ENCODE results near the gene DNER. TPM values are rescaled to one million over a fixed set of nuclear protein-coding genes. Genes with fewer than 3 reads are reported as not detected.

Gene DNER
- total and polyA plus RNA-seq, 2 of the 4 experiments (the other 2 are of a cell fraction) = under 0.01 to 0.14 TPM

GRCh38 chr2:229553091-229553490, 161.3 kb downstream of the DNER start:
- H2AK5ac ChIP-seq (ENCODE audit: low read depth, low read length) = no peak overlapping the region
- no peak overlapping the region for H2AFZ ChIP-seq (replicated peaks; ENCODE audit: low read length, poor library complexity)
- H3K36me3 ChIP-seq (ENCODE audit: control insufficient read depth, insufficient read depth, low read length) = no peaks in the 10 kb centered on the region
- CTCF ChIA-PET = no interaction called here
- H3K18ac ChIP-seq (ENCODE audit: low read depth, low read length) = no peak overlapping the region
- peaks cover 6% of the 10 kb centered on the region; the same call in 1 of the 2 replicates for H3K9me3 ChIP-seq (ENCODE audit: control insufficient read depth, insufficient read depth, low read length)
- H4K5ac ChIP-seq (ENCODE audit: low read depth, low read length) = no peak overlapping the region
- no peak overlapping the region for H3K27ac ChIP-seq (ENCODE audit: insufficient read depth, low read length)
- 50% methylated on average over 1 of the region's 1 CpG; no CpG with 5 or more reads in 1 of the 2 experiments for WGBS, 2 experiments (ENCODE audit: extremely low coverage in 2 of 2, insufficient read length in 1 of 2)
- H3K4me2 ChIP-seq (ENCODE audit: low read depth, low read length) = no peak overlapping the region
- BruUV-seq (replicated peaks) = no TSS peak
- H3K14ac ChIP-seq (replicated peaks; ENCODE audit: low read depth, low read length) = no peak overlapping the region
- no peaks in the 10 kb centered on the region for H3K4me1 ChIP-seq (ENCODE audit: control insufficient read depth, insufficient read depth, low read length)
- H4K8ac ChIP-seq (ENCODE audit: low read depth in 2 of 2, low read length in 2 of 2) = no peak overlapping the region
- no peaks in the 10 kb centered on the region for H3K79me1 ChIP-seq (ENCODE audit: low read depth in 1 of 2, low read length in 2 of 2)
- H2AK9ac ChIP-seq (replicated peaks; ENCODE audit: low read depth, low read length, poor library complexity) = no peak overlapping the region
- H3K4me3 ChIP-seq (ENCODE audit: insufficient read depth, low read depth, low read length) = no peak overlapping the region
- ATAC-seq (ENCODE audit: low read depth) = no peak
- no peak overlapping the region for H3K23ac ChIP-seq (ENCODE audit: low read depth, low read length)
- DNase-seq = no peak
- no peak overlapping the region for H3K56ac ChIP-seq (ENCODE audit: extremely low read depth, insufficient read depth, low read length)
- no peak overlapping the region for H2BK15ac ChIP-seq (ENCODE audit: low read depth, low read length)
- no peak overlapping the region for H3K9ac ChIP-seq (ENCODE audit: low read depth, low read length)
- TF ChIP-seq RAD21 (IDR thresholded peaks at IDR 0.05; ENCODE audit: low read length) (no peak), MXI1 (IDR thresholded peaks at IDR 0.05; ENCODE audit: borderline replicate concordance, low read depth, low read length) (no peak), ELK1 (IDR thresholded peaks at IDR 0.05; ENCODE audit: borderline replicate concordance, low read depth, low read length) (no peak), POLR2A (IDR thresholded peaks at IDR 0.05; ENCODE audit: low read depth, low read length) (no peak), RCOR1 (IDR thresholded peaks at IDR 0.05; ENCODE audit: insufficient replicate concordance, low read length) (no peak), CHD1 (IDR thresholded peaks at IDR 0.05; ENCODE audit: low read depth, low read length) (no peak), NFE2L2 (IDR thresholded peaks at IDR 0.05; ENCODE audit: low read depth, low read length) (no peak), MAFK (IDR thresholded peaks at IDR 0.05; ENCODE audit: low read depth, low read length) (no peak), BHLHE40 (IDR thresholded peaks at IDR 0.05; ENCODE audit: low read depth, low read length) (no peak), MAZ (IDR thresholded peaks at IDR 0.05; ENCODE audit: borderline replicate concordance, low read depth, low read length) (no peak), USF2 (IDR thresholded peaks at IDR 0.05; ENCODE audit: low read depth, low read length) (no peak), SMC3 (IDR thresholded peaks at IDR 0.05; ENCODE audit: low read depth, low read length) (no peak), RFX5 (IDR thresholded peaks at IDR 0.05; ENCODE audit: low read depth, low read length) (no peak), FOS (IDR thresholded peaks at IDR 0.05; ENCODE audit: low read depth, low read length) (no peak), CEBPB (IDR thresholded peaks at IDR 0.05; ENCODE audit: low read depth, low read length) (no peak)
- in situ Hi-C loops (cut with MboI; ENCODE audit: low sequenced_read_pairs) = no loop called here
- no peak overlapping the region for H2BK20ac ChIP-seq (ENCODE audit: low read depth, low read length)
- POLR2A ChIA-PET (ENCODE audit: unreplicated experiment) = no interaction called here
- H3K27me3 ChIP-seq (ENCODE audit: control insufficient read depth, insufficient read depth, low read length) = no peaks in the 10 kb centered on the region
- no peaks in the 10 kb centered on the region for H4K20me1 ChIP-seq (ENCODE audit: insufficient read depth, low read length)
- H2BK5ac ChIP-seq (ENCODE audit: low read depth, low read length, poor library complexity, severe bottlenecking) = no peak overlapping the region
- H2BK120ac ChIP-seq (ENCODE audit: low read depth, low read length) = no peak overlapping the region
- dilution Hi-C loops (cut with HindIII; ENCODE audit: low sequenced_read_pairs, unreplicated experiment) = no loop called here
- intact Hi-C loops (cut with micrococcal nuclease) = no loop called here
- H3K9me1 ChIP-seq (ENCODE audit: insufficient read depth, low read length) = no peaks in the 10 kb centered on the region
- H3K4ac ChIP-seq (ENCODE audit: low read depth, low read length) = no peak overlapping the region
- H4K91ac ChIP-seq (ENCODE audit: insufficient read depth, low read depth, low read length) = no peak overlapping the region

All from IMR-90 (cell line).